Hepatocyte (in vitro differentiated cells): ENCODE results near the gene MYO1D. TPM values are rescaled to one million over a fixed set of nuclear protein-coding genes. Genes with fewer than 3 reads are reported as not detected.
"Not testable (repeated sequence)": the region's sequence is repeated elsewhere in the genome, so short reads cannot be mapped to it uniquely, and the experiment has no call there.

Experiments used
- DNase-seq: peaks from one replicate; pipeline ENCODE4 v3.0.0-alpha.2; 2016; ENCODE audit warnings: low spot score
- H2AFZ ChIP-seq: fragments of 200-600 bp; sonication (generic); 2 replicates; pipeline ENCODE4 v1.6.0; 2016; ENCODE audit warnings: antibody characterized with exemption, mild to moderate bottlenecking
- H3K27ac ChIP-seq: fragments of 200-600 bp; sonication (generic); 2 replicates; pipeline ENCODE4 v1.5.1; 2016; ENCODE audit warnings: mild to moderate bottlenecking
- H3K27me3 ChIP-seq: fragments of 200-600 bp; sonication (generic); 2 replicates; pipeline ENCODE4 v1.6.1; 2016
- H3K36me3 ChIP-seq: fragments of 200-600 bp; sonication (generic); replicated peaks from 2 replicates; pipeline ENCODE4 v1.5.1; 2016; ENCODE audit warnings: low read depth; ENCODE audit not compliant: insufficient read depth
- H3K4me1 ChIP-seq: fragments of 200-600 bp; sonication (generic); 2 replicates; pipeline ENCODE4 v1.5.1; 2016; ENCODE audit warnings: mild to moderate bottlenecking, moderate library complexity; ENCODE audit not compliant: insufficient read depth
- H3K4me2 ChIP-seq: fragments of 200-600 bp; sonication (generic); 2 replicates; pipeline ENCODE4 v1.6.0; 2016
- H3K4me3 ChIP-seq: fragments of 200-600 bp; sonication (generic); 2 replicates; pipeline ENCODE4 v1.5.1; 2016; ENCODE audit warnings: mild to moderate bottlenecking
- H3K79me2 ChIP-seq: fragments of 200-600 bp; sonication (generic); 2 replicates; pipeline ENCODE4 v1.6.0; 2017; ENCODE audit warnings: mild to moderate bottlenecking
- H3K9me2 ChIP-seq: fragments of 200-600 bp; sonication (generic); replicated peaks from 2 replicates; pipeline ENCODE4 v1.6.0; 2017; ENCODE audit warnings: mild to moderate bottlenecking; ENCODE audit not compliant: insufficient read depth
- H3K9me3 ChIP-seq: fragments of 200-600 bp; sonication (generic); 2 replicates; pipeline ENCODE4 v1.5.1; 2016; ENCODE audit warnings: low read depth, mild to moderate bottlenecking
- H4K20me1 ChIP-seq: fragments of 200-600 bp; sonication (generic); 2 replicates; pipeline ENCODE4 v1.6.0; 2016; ENCODE audit warnings: mild to moderate bottlenecking; ENCODE audit not compliant: insufficient read depth, poor library complexity, severe bottlenecking
- EZH2 ChIP-seq: fragments of 200-600 bp; sonication (generic); IDR thresholded peaks from 2 replicates; pipeline ENCODE4 v1.6.1; 2016; ENCODE audit warnings: antibody characterized with exemption, mild to moderate bottlenecking, borderline replicate concordance
- EZH2phosphoT487 ChIP-seq: fragments of 200-600 bp; sonication (generic); IDR thresholded peaks from one replicate; pipeline ENCODE4 v1.6.1; 2018; ENCODE audit warnings: antibody characterized with exemption, mild to moderate bottlenecking, low read depth, moderate library complexity; ENCODE audit not compliant: unreplicated experiment, severe bottlenecking
- WGBS: methylation state at CpG from one replicate; pipeline ENCODE4 v1.1.6; 2016; ENCODE audit warnings: low lambda C conversion rate; ENCODE audit errors: missing lambda C conversion rate; 5-methylcytosine and 5-hydroxymethylcytosine counted together
- polyA plus RNA-seq: library from polyadenylated mRNA; unstranded; fragments of >200 nt; fragmentation: Nextera tagmentation; extraction: Ambion mirVana; gene quantifications from 2 replicates; pipeline ENCODE4 v1.2.1, GENCODE V29; 2016
- total RNA-seq: library from RNA; depleted of rRNA; stranded (reverse); fragments of >200 nt; gene quantifications from 2 replicates; pipeline ENCODE4 v1.2.3, GENCODE V29; 2014
- TF ChIP-seq, protein P1 (sequence below): fragments of 200-600 bp; sonication (generic); IDR thresholded peaks from 2 replicates; pipeline ENCODE4 v1.5.1; 2016; ENCODE audit warnings: antibody characterized with exemption, mild to moderate bottlenecking; ENCODE audit not compliant: poor library complexity

The MYO1D gene
- total and polyA plus RNA-seq, 2 experiments from 2014 or later, result 36.2 to 89.0 TPM

DNA sequence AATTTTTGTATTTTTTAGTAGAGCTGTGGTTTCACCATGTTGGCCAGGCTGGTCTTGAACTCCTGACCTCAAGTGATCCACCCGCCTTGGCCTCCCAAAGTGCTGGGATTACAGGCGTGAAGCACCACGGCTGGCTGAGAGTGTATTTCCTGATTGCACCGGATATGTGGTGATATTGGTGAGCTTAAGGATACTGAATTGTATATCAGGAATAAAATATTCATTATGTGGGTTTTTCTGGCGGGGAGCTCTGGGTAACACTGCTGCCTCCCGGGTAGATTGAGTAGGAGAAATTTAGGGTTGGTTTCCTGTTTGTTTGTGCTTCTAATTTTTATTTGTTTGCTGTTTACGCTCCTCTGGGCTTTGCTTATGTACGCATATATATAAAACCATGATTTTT, 43.4 kb upstream of the MYO1D start:
- 90% methylated on average over 8 of the region's 8 CpGs for WGBS
- Histone ChIP-seq H3K9me2 (no peaks in the 10 kb centered on the region), H3K79me2 (no peaks in the 10 kb centered on the region), H3K27ac (no peak overlapping the region), H4K20me1 (no peaks in the 10 kb centered on the region), H3K9me3 (no peaks in the 10 kb centered on the region), H3K4me1 (no peaks in the 10 kb centered on the region), H2AFZ (no peak overlapping the region), H3K36me3 (no peaks in the 10 kb centered on the region), H3K4me2 (no peak overlapping the region), H3K4me3 (no peak overlapping the region), H3K27me3 (no peaks in the 10 kb centered on the region)
- TF ChIP-seq EZH2phosphoT487 (no peak), EZH2 (no peak)
- TF ChIP-seq, protein P1, sequence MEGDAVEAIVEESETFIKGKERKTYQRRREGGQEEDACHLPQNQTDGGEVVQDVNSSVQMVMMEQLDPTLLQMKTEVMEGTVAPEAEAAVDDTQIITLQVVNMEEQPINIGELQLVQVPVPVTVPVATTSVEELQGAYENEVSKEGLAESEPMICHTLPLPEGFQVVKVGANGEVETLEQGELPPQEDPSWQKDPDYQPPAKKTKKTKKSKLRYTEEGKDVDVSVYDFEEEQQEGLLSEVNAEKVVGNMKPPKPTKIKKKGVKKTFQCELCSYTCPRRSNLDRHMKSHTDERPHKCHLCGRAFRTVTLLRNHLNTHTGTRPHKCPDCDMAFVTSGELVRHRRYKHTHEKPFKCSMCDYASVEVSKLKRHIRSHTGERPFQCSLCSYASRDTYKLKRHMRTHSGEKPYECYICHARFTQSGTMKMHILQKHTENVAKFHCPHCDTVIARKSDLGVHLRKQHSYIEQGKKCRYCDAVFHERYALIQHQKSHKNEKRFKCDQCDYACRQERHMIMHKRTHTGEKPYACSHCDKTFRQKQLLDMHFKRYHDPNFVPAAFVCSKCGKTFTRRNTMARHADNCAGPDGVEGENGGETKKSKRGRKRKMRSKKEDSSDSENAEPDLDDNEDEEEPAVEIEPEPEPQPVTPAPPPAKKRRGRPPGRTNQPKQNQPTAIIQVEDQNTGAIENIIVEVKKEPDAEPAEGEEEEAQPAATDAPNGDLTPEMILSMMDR, result no peak
- no peak for DNase-seq

DNA sequence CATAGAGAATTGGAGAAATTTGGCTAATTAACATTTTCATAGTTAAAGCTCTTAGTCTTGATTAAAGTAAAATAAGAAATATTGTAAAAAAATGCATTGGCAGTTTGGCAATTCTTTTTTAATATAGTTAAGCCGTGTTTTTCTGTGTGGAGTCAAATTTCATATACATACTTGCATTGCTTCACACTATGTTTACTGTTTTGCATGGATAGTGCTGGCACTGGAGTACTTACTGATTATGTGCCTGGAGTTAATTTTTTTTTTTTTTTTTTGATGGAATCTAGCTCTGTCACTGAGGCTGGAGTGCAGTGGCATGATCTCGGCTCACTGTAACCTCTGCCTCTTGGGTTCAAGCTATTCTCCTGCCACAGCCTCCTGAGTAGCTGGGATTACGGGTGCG, 43.0 kb upstream of the MYO1D start:
- H3K4me2 ChIP-seq, H3K9me2 ChIP-seq, H2AFZ ChIP-seq, H3K9me3 ChIP-seq, DNase-seq, H3K4me3 ChIP-seq, H3K79me2 ChIP-seq, H4K20me1 ChIP-seq, H3K27me3 ChIP-seq, H3K4me1 ChIP-seq, H3K36me3 ChIP-seq, H3K27ac ChIP-seq: not testable (repeated sequence)
- WGBS, result 87% methylated on average over 4 of the region's 4 CpGs

DNA sequence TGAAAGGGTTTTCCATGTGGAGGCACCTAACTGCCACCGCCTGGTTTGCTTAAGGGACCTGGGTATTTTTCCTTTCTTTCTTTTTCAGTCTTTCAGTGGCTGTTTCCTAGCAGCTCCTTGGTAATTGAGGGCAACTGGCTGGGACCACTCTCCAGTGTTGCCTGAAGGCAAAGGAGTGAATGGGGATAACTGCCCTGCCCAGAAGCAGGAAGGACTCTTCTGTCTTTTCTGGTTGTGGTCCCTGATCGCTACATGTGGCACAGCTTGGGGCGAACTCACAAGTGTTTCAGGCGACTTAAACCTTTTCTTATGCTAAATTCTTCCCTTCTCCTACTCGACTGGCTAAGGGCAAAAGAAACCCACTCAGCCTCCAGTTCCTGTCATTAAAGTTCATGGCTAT, 40.9 kb upstream of the MYO1D start:
- TF ChIP-seq, protein P1, result no peak
- TF ChIP-seq EZH2phosphoT487 (no peak), EZH2 (no peak)
- no peaks in the 10 kb centered on the region for H3K27me3 ChIP-seq
- peaks cover 3% of the 10 kb centered on the region for H3K4me1 ChIP-seq
- H3K9me2 ChIP-seq, result no peaks in the 10 kb centered on the region
- 75% methylated on average over 5 of the region's 5 CpGs for WGBS
- H2AFZ ChIP-seq, result no peak overlapping the region
- no peak for DNase-seq
- H3K27ac ChIP-seq, result no peak overlapping the region
- H3K4me3 ChIP-seq, result no peak overlapping the region
- H3K9me3 ChIP-seq, result no peaks in the 10 kb centered on the region
- no peaks in the 10 kb centered on the region for H3K36me3 ChIP-seq
- H3K4me2 ChIP-seq, result no peak overlapping the region
- no peaks in the 10 kb centered on the region for H4K20me1 ChIP-seq
- no peaks in the 10 kb centered on the region for H3K79me2 ChIP-seq

DNA sequence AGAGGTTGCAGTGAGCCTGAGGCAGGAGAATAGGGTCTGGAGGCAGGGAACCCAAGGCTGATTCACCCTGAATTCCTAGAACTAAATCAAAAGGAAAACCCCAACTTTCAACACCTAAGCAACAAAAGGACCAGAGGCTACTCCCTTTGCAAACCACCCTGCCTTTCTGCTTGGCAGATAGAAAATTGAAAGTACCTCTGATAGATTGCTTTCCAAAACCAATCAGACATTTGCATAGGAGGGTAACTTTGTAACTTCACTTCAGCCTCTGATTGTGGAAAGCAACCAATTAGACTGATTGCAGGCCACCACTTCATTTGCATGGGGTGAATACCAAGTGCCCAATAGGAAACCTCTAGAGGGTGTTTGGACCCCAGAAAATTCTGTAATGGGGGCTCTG, 40.2 kb upstream of the MYO1D start:
- Histone ChIP-seq H3K27ac (no peak overlapping the region), H3K36me3 (no peaks in the 10 kb centered on the region), H3K27me3 (no peaks in the 10 kb centered on the region), H3K79me2 (no peaks in the 10 kb centered on the region), H3K4me2 (no peak overlapping the region), H3K4me1 (peaks cover 9% of the 10 kb centered on the region), H3K9me3 (no peaks in the 10 kb centered on the region), H3K9me2 (no peaks in the 10 kb centered on the region), H3K4me3 (no peak overlapping the region), H2AFZ (no peak overlapping the region), H4K20me1 (no peaks in the 10 kb centered on the region)
- no peak for DNase-seq
- TF ChIP-seq EZH2 (no peak), EZH2phosphoT487 (no peak)
- TF ChIP-seq, protein P1, result no peak
